GM21576 (cell line): ENCODE measurements around the gene TMEM18.

Source experiments
- ATAC-seq: cut with Tn5 transposase; IDR thresholded peaks from one replicate; pipeline ENCODE4 v1.9.1; 2021; ENCODE audit warnings: mild to moderate bottlenecking, moderate library complexity; ENCODE audit not compliant: unreplicated experiment

TMEM18 gene

GRCh38 chr2:673615-674320, 3.4 kb downstream of the TMEM18 start:
- no peak for ATAC-seq

DNA sequence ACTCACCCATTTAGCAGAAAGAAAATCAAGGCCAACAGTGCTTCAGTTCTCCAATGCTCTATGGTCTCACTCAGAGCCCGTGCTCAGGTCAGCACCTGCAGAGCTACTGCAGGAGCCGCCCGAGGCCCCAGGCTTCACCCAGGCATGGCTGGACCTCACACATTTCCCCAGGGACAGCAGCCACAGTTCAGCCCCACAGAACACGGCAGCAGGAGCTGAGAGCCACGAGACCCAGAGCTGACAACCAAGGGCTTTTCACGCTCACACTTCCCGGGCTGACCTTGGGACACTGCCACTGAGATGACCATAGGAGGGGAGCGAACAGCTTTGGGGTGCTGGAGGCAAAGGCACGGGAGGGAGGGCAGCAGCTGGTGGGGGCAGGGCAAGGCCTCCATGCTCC, 4.2 kb downstream of the TMEM18 start:
- no peak for ATAC-seq

- ATAC-seq, result no peak
Measured at GRCh38 chr2:672606-672905, 4.7 kb downstream of the TMEM18 start.

GRCh38 chr2:671787-672605, 5.2 kb downstream of the TMEM18 start:
- ATAC-seq, result no peak

DNA sequence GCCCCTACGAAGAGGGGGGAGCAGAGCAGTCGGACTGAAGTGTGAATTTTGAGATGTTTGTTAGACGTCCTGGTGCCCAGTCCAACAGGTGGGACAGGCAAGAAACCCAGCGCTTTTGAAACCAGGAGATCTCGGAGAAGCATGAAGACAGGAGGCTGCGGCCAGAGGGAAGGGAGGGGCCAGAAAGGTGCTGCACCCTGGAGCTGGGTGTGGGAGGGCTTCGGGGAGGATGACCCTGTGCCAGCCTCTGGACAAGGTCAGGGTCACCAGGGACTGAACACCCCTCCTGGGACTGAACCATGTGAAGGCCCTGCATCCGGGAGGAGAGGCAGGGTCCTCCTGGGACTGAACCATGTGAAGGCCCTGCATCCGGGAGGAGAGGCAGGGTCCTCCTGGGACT, 6.1 kb downstream of the TMEM18 start:
- ATAC-seq, result no peak

DNA sequence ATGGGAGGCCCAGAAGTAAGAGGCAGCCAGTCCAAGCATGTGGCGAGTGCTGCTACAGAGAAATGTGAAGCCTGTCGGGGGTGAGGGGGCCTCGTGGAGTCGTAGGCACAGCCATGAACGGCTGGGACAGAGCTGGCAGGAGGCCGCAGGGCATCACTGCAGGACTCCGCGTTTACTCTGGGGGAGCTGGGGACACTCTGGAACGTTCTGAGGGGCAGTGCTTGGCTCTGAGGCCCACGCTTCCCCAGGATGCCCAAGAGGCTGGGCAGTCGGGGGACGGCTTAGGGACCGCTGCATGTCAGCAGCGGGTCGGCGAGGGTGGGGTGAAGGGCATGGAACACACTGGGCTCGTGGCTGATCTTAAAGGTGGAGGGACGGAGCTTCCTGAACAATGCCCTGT, 6.6 kb downstream of the TMEM18 start:
- no peak for ATAC-seq

- ATAC-seq, result no peak
Measured at GRCh38 chr2:669323-669722, 7.9 kb downstream of the TMEM18 start.

DNA sequence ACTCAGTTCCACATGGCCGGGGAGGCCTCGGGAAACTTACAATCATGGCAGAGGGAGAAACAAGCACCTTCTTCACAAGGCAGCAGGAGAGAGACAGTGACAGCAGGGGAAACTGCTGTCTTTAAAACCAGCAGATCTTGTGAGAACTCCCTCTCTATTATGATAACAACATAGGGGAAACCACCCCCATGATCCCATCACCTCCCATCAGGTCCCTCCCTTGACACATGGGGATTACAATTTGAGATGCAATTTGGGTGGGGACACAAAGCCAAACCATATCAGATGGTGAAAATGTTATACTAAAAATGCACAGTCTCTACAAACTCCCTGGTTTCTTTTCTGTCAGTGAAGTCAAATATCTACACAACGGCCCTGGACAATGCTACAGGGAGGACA, 9.2 kb downstream of the TMEM18 start:
- ATAC-seq, result no peak

DNA sequence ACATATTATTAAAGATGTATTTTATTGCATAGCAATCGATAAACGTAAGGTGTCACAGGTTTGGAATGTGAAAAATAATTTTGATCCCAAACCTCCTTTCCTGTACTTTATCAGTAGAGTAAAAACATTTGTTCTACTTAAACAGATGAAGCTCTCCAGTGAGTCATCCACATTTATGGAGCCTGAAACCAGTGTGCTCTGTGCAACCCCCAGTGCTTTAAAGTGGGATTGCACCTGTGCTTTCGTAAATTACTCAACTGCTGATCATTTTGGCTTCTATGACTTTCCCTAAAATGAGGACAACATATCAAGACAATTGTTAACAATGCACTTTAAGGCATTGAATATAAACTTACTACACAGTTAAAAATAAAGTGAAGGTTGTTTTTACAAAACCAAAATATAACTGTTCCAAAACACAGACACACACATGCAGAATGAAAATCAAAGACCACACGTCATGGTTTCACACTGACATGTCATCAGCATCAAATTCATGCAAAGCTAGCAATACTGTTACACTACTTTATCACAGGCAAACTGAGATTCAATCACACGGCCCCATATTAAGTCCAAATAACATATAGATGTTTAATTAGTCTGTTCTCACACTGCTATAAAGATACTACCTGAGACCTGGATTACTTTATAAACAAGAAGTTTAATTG, 9.7 kb downstream of the TMEM18 start:
- ATAC-seq, result no peak

DNA sequence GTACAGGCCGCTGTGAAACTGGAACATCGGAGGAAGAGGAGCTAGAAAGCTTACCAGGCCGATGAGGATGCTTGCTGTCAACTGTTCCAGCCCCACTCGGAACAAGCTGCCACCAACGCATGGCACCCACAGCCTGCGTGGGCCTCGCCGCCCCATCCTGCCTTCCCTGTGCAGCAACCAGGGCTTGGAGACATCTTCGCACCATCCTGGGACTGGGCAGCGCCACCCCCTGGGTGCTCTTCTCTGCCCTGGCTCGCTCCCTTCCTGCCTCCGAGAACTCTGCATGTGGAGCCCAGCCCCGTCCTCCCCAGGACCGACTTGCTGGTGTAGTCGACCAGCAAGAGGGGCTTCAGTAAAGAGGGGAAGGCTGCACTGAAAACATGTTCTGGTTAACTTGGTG, 10.8 kb downstream of the TMEM18 start:
- ATAC-seq, result no peak

- no peak for ATAC-seq
Measured at GRCh38 chr2:665340-666073, 11.7 kb downstream of the TMEM18 start.

GRCh38 chr2:664063-664462, 13.1 kb downstream of the TMEM18 start:
- ATAC-seq, result no peak

DNA sequence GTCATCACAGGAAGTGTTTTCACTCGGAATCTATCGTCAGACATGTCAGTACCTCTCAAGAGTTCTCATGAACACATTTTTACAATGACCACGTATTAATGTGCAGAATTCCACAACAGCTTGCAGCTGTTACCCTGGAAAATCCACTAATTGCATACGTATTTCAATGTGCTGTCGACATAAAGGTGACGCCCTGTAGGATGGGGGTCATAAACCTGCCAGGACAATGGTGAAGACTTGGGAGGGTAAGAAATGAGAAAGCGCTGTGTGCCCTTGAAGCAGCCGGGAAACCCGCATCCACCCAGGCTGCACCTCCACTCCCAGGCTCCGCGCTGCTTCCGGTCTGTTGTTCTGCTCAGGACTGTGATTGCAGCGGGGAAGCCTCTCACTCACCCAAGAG, 14.0 kb downstream of the TMEM18 start:
- ATAC-seq, result no peak

DNA sequence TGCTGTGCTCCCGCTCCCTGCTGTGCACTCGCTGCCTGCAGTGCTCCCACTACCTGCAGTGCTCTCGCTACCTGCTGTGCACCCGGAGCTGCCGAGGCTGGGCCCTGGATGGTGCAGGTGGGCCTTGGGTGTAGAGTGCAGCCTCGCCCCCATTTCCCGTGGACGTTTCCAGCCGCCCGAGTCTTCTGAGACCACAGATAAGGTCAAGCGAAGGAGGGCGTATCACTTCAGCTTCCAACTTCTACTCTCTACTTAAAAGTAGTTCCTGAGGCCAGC, 15.9 kb downstream of the TMEM18 start:
- no peak for ATAC-seq

DNA sequence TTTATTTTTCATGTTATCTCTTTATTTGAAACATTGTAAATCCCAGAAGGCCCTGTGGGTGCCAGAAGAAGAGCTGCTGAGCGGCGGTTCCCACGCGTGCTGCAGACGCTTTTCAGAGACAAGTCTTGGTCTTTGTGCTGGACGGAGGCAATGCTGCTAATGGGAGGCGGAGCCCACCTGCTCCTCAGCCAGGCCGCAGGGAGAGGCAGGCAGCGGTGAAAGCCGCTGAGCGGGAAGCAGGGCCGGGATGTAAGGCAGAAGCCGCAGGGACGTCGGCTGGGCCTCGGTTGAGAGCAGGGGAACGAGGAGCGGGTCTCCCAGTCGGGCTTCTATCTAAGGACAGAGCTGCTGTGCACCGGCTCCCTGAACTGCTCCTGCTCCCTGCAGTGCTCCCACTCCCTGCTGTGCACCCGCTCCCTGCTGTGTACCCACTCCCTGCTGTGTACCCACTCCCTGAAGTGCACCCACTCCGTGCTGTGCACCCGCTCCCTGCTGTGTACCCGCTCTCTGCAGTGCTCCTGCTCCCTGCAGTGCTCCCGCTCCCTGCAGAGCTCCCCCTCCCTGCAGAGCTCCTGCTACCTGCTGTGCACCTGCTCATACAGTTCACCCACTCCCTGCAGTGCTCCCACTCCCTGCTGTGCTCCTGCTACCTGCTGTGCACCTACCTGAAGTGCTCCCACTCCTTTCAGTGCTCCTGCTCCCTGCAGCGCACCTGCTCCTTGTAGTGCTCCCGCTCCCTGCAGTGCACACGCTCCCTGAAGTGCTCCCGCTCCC, 16.4 kb downstream of the TMEM18 start:
- ATAC-seq, result no peak

DNA sequence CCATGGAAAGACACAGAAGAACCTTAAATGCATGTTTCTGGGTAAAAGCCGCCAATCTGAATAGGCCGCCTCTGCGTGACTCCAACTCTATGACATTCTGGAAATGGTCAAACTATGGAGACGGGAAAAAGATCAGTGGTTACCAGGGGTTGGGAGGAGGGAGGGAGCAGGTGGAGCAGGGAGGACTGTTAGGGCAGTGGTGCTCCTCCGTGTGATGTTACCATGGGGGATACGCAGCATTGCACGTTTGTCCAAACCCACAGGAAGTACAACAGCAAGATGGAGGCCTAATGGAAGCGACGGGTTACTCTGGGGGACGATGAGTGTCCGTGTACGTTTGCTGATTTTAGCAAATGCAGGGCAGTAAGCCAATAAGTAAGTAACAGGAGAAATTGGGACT, 17.2 kb downstream of the TMEM18 start:
- ATAC-seq, result no peak

- no peak for ATAC-seq
Measured at GRCh38 chr2:658426-658825, 18.8 kb downstream of the TMEM18 start.

DNA sequence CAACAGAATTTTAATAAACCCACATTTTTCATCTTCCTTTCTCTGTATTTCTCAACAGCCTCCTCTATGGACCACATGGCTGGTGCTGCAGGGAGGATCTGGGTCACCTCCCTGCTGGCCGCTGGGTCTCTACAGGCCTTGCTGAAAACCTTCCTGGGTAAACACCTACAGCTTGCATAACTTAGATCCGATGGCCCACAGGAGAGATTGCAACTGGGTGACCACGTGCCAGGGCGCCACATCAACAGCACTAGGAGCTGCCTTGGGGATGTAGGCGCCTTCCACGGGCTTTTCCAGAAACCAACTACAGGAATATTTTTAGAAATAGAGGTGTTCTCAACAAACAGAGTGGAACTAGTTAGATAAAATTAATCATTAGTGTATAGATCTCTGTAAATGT, 19.4 kb downstream of the TMEM18 start:
- ATAC-seq, result no peak

- no peak for ATAC-seq
Measured at GRCh38 chr2:656676-657075, 20.5 kb downstream of the TMEM18 start.

- no peak for ATAC-seq
Measured at GRCh38 chr2:655626-656025, 21.6 kb downstream of the TMEM18 start.

DNA sequence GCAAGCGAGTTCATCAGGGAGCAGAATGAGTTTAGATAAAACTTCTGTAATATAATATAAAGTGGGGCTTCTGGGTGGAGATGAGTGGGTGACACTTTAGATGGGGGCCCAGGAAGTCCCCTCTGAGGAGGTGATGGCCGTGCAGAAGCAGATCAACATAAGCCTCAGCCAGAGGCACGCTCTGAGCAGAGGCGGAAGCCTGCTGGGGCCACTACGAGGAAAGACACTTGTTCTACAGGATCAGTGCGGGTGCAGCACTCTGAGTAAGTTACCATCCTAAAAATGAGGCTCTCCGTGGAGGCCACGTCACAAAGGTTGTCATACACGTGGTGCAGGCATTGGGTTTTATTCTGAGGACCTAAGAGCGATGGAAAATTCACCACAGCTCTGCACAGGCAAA, 22.3 kb downstream of the TMEM18 start:
- ATAC-seq, result no peak
